GM21360 (cell line): Measurements from ENCODE around the gene CLEC4G.

Experiments
- ATAC-seq: cut with Tn5 transposase; IDR thresholded peaks from one replicate; pipeline ENCODE4 v1.9.1; 2021; ENCODE audit warnings: mild to moderate bottlenecking, moderate library complexity; ENCODE audit not compliant: unreplicated experiment

CLEC4G gene

DNA sequence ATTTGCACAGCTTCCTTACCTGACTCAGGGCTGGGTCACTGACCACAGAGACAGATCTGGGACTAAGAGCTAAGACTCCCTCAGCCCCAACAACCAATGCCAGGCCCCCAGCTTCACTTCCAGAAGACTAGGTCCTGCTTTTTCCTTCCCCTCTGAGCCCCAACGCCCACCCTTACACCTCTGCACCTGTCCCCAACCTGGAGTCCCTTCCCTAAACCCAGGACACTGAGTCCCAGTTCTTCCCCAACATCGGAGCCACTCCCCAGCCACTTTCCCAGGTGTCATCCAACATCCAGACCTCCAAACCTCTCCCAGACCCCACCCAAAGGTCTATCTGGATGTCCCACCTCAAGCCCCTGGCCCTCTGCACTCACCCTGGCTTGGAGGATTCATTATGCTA, 32.9 kb downstream of the CLEC4G start:
- no peak for ATAC-seq

GRCh38 chr19:7698583-7698982, 33.3 kb downstream of the CLEC4G start:
- ATAC-seq: no peak

- no peak for ATAC-seq
Observed at GRCh38 chr19:7697721-7698287, 34.1 kb downstream of the CLEC4G start.

DNA sequence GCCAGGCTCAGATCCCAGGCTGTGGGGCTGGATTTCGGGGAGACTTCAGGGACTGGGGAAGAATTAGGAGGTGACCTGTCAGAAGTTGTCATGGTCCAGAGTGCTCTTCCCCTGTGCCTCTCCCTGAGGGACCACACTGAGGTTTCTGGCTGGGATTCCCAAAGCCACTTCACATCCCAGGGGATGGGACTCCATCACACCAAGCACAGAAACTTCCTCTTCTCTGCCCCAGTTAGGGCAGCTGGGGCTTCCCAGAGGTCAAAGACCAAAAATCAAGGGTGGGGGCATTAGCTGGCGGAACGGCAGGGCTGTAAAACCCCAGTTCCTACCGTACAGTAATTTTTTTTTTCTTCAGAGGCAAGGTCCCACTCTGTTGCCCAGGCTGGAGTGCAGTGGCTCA, 37.4 kb downstream of the CLEC4G start:
- ATAC-seq: no peak

DNA sequence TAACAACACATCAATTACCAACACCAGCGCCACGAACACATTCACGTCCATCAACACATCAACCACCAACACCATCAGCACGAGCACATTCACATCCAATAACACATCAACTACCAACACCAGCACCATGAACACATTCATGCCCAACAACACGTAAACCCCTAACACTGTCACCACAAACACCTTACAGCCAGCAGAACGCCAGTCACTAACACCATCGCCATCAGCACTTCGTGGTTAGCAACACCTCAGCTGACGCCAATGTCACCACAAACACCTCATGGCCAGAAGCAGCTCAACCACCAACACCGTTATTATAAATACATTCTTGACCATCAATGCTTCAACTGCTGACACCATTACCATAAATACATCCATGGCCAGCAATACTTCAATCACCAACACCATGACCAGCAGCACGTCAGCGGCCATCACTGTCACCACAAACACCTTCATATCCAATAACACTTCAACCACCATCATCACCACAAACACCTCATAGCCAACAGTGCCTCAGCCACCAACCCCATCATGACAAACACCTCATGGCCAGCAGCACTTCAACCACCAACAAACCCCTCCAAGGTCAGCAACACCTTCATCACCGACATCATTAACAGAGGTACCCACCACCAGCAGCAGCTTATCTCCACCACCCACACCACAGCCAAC, 39.4 kb downstream of the CLEC4G start:
- ATAC-seq: no peak

DNA sequence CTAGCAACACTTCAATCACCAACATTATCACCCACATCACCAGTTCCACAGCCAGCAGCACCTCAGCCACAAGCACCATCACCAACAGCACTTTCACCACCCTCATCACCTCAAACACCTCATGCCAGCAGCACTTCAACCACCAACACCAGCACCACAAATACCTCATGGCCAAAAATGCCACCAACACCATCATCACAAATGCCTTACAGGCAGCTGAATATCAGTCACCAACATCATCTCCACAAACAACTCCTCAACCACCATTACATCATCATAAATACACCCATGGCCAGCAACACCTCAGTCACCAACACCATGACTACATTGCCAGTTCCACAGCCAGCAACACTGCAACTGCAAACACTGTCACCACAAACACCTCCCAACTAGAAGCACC, 40.4 kb downstream of the CLEC4G start:
- no peak for ATAC-seq

DNA sequence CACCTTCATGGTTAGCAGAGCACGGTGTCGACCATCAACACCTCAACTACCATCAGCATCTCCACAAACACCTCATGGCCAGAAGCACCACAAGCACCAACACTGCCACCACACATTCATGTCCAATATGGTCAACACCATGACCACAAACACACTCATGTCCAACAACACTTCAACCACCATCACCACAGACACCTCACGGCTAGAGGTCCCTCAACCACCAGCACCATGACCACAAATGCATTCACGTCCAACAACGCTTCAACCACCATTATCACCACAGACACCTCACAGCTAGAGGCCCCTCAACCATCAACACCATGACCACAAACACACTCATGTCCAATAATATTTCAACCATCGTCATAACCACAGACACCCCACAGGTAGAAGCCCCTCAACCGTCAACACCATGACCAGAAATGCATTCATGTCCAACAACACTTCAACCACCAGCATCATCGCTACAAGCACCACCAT, 41.1 kb downstream of the CLEC4G start:
- ATAC-seq: no peak

DNA sequence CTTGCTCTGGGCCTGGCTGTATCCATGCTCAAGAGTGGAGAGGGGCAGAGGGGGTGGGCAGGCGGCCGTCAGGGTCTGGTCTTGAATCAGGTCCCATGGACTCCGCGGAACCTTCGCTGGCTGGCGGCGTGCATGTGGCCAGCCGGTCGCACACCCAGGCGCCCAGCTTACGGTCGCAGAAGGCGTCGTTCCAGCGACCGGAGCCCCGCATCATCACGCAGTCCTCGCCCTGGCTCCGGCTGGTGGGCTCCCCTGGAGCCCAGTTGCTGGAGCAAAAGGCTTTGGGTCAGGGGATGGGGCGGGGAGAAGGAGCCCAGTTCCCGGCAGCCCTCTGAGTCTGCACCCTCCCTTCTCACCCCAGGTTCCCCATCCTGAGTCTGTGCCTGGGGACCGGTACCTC, 42.7 kb downstream of the CLEC4G start:
- no peak for ATAC-seq

- no peak for ATAC-seq
Observed at GRCh38 chr19:7687177-7687576, 44.7 kb downstream of the CLEC4G start.

- no peak for ATAC-seq
Observed at GRCh38 chr19:7685546-7686445, 46.1 kb downstream of the CLEC4G start.

DNA sequence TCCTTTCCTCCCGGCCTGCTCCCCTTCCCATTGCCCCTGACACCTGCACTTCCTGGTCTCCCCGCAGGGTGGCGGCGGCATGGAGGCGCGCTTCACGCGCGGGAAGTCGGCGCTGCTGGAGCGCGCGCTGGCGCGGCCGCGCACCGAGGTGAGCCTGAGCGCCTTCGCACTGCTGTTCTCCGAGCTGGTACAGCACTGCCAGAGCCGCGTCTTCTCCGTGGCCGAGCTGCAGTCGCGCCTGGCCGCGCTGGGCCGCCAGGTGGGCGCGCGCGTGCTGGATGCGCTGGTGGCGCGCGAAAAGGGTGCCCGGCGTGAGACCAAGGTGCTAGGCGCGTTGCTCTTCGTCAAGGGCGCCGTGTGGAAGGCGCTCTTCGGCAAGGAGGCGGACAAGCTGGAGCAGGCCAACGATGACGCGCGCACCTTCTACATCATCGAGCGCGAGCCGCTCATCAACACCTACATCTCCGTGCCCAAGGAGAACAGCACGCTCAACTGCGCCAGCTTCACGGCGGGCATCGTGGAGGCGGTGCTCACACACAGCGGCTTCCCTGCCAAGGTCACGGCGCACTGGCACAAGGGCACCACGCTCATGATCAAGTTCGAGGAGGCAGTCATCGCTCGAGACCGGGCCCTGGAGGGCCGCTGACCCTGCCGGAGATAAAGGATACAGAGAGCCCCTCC, 49.6 kb downstream of the CLEC4G start:
- no peak for ATAC-seq

DNA sequence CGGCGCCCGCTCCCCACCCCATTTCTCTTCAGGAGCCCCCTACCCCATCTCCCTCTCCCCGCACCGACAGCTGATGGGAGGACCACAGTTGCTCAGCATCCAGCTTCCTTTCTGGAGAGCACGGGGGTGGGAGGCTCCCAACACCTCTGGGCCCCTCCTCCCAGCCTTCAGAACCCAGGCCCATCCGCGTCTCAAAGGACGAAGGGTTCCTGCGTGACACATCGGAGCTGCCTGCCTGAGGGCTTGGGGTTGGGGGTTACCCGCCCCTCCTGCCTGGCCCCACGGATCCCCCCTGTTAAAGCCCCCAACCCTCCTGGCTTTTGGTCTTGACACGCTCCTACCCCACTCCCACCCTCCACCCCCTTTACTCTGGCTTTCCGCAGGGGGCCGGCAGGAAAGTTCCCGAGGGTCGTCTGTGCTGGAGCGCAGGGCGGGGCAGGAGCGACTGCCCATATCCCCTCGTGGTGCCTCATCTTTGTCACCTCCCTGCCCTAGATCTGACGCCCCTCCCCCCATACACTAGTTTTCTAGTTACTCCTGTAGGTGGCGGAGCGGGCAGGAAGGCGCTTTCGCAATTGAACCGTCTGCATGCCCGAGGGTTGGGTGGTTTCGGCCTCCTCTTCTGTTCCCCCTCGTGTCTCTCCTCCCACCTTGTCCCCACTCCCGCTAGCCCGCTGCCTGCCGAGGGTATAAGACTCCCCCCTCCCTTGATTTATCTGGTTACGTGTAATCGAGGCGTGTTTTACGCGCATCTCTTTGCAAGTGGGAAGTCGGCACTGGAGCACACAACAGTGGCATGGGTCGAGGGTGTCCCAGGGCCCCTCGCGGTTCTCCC, 50.4 kb downstream of the CLEC4G start:
- peak; percentile 26 for ATAC-seq

DNA sequence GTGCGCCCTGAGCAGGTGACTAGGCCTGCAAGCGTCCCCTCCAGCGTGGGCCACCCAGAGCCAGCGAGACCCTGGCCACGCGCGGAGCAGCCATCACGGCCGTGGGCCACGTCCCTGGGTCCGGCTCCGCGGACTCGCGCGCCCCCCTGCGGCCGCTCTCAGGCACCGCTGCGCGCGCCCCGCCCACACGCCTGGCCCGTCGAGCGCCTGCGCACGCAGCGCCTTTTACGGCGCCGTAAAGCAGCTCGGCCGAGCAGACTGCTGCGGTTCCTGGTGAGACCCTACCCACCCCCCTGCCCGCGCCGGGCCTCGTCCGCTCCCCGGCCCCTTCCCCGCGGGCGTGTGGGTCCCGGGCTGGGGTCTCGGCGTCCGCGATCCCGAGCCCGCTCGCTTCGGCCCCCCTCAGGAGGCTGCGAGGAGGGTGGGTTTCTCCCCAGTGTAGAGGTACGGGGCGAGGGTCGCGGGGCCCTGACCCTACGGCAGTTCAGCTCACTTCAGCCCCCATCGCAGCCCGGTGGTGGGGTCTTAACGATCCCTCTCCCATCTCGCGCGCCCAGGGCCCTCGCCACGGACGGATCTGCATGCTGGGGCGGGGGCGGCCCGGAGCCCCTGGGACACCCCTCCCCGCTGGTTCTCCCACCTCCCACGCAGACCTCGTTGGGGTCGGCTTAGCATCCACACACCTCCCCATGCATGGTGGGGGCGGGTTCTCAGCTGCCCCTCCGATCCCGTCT, 51.1 kb downstream of the CLEC4G start, which contains the start of gene TRAPPC5:
TSS of gene TRAPPC5 (plus strand) at position 228 of the 734 bp plus-strand sequence. CDS start 1,421 bp downstream, outside the sequence.
- ATAC-seq: peak; percentile 44

DNA sequence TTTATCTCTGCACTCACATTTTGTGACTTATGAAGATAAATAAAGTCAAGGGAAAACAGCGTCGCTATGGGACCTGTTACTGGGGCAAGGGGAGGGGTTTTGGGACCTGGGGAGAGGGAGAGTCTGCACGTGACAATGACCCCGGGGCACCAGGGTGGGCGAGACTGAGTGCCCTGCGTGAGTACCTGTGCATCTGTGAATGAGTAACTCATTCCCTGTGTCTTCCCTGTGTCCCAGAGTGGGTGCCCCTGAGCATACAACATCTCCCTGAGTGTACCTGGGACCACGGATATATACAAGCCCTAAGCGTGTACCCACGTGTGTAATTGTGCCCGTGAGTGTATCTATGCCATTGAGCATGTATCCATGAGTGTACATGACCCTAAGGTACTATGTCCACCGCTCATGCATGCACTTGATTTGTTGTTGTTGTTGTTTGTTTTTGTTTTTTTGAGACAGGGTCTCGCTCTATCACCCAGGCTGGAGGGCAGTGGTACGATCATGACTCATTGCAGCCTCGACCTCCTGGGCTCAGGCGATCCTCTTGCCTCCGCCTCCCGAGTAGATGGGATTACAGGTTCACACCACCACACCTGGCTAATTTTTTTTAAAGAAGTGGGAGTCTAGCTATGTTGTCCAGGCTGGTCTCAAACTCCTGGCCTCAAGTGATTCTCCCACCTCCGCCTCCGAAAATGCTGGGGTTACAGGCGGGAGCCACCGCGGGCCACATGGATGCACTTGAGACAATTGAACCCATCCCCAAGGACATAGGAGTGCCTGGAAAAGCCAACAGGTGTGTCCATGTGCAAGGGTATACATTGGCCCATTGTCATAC, 51.9 kb downstream of the CLEC4G start:
- no peak for ATAC-seq

DNA sequence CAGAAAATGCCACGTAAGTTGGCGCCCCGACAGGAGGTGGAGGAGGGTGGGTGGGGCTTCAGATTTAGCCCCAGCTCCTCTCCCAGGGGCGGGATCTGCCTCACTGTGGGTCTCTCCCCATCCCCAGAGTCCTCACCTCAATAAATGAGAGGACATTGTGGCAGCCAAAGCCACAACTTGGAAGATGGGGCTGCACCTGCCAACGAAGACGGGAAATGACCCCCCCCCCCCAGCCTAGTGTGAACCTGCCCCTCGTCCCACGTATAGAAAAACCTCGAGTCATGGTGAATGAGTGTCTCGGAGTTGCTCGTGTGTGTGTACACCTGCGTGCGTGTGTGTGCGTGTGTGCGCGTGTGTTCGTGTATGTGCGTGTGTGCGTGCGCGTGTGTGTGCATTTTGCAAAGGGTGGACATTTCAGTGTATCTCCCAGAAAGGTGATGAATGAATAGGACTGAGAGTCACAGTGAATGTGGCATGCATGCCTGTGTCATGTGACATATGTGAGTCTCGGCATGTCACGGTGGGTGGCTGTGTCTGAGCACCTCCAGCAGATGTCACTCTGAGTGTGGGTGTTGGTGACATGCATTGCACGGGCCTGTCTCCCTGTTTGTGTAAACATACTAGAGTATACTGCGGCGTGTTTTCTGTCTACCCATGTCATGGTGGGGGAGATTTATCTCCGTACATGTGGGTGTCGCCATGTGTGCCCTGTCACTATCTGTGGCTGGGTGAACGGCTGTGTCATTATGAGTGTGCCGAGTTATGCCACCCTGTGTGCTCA, 52.7 kb downstream of the CLEC4G start:
- ATAC-seq: no peak
